ENCODE results near the gene ADGRG1.

DNA sequence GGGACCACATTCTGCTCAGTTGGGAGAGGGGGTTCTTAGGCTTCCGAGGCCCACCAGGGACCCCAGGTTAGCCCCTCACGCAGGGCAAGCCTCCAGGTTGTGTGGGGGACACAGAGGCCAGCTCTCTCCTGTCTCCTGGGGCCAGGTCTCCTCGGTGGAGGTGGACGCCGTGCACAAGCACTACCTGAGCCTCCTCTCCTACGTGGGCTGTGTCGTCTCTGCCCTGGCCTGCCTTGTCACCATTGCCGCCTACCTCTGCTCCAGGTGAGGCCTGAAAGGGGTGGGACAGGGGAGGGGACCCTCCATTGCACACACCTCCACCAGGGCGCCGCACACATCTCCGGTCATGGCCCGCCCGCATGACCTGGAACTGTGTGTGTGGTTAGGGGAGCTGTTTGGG lies 28.8 kb downstream of the ADGRG1 start:
- TF ChIP-seq CTCF (IDR thresholded peaks at IDR 0.05) (no peak), EZH2 (IDR thresholded peaks at IDR 0.05; ENCODE audit: borderline replicate concordance, insufficient read depth, low read depth, low read length, poor library complexity, severe bottlenecking) (no peak)

All from B cell (primary cell).